Testis (tissue), 2 donors: ENCODE results near the gene TSC22D1.

ENCODE experiments used
- CTCF ChIP-seq, 3 experiments: fragments of 450-650 bp in 2 of 3; fragments of 200-600 bp in 1 of 3; sonication (generic) in 1 of 3; IDR thresholded peaks; one replicate each; pipeline ENCODE4 v1.5.1; 2016 to 2019; ENCODE audit warnings: antibody characterized with exemption in 3 of 3, mild to moderate bottlenecking in 2 of 3, moderate library complexity in 1 of 3
- POLR2A ChIP-seq: fragments of 450-650 bp; IDR thresholded peaks from one replicate; pipeline ENCODE4 v1.6.1; 2017; ENCODE audit warnings: antibody characterized with exemption, mild to moderate bottlenecking, moderate library complexity

GRCh38 chr13:44471686-44472085, 104.4 kb downstream of the TSC22D1 start:
- TF ChIP-seq CTCF (IDR thresholded peaks at IDR 0.05) (no peak), POLR2A (no peak)
